ENCODE results near the gene SLC6A19. TPM values are rescaled to one million over a fixed set of nuclear protein-coding genes. Genes with fewer than 3 reads are reported as not detected.

The SLC6A19 gene
- total and polyA plus RNA-seq, 2 of the 13 experiments (the other 11 are each of a cell fraction or from before 2014, with no cell fraction given): 0.02 TPM; not detected in 1

- TF ChIP-seq, protein P1, sequence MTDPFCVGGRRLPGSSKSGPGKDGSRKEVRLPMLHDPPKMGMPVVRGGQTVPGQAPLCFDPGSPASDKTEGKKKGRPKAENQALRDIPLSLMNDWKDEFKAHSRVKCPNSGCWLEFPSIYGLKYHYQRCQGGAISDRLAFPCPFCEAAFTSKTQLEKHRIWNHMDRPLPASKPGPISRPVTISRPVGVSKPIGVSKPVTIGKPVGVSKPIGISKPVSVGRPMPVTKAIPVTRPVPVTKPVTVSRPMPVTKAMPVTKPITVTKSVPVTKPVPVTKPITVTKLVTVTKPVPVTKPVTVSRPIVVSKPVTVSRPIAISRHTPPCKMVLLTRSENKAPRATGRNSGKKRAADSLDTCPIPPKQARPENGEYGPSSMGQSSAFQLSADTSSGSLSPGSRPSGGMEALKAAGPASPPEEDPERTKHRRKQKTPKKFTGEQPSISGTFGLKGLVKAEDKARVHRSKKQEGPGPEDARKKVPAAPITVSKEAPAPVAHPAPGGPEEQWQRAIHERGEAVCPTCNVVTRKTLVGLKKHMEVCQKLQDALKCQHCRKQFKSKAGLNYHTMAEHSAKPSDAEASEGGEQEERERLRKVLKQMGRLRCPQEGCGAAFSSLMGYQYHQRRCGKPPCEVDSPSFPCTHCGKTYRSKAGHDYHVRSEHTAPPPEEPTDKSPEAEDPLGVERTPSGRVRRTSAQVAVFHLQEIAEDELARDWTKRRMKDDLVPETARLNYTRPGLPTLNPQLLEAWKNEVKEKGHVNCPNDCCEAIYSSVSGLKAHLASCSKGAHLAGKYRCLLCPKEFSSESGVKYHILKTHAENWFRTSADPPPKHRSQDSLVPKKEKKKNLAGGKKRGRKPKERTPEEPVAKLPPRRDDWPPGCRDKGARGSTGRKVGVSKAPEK (CRISPR knock-in tag; IDR thresholded peaks at IDR 0.05; ENCODE audit: borderline replicate concordance): 0 out of 2 replicates have a peak, but pooled peaks have one; percentile 37
- TF ChIP-seq BRCA1 (CRISPR knock-in tag; IDR thresholded peaks at IDR 0.05): no peak
- TF ChIP-seq ZNF350 (CRISPR knock-in tag; IDR thresholded peaks at IDR 0.05; ENCODE audit: borderline replicate concordance, low read depth): 0 out of 2 replicates have a peak, but pooled peaks have one; percentile 33
- TF ChIP-seq, protein P2, sequence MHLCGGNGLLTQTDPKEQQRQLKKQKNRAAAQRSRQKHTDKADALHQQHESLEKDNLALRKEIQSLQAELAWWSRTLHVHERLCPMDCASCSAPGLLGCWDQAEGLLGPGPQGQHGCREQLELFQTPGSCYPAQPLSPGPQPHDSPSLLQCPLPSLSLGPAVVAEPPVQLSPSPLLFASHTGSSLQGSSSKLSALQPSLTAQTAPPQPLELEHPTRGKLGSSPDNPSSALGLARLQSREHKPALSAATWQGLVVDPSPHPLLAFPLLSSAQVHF (CRISPR knock-in tag; IDR thresholded peaks at IDR 0.05): no peak
- peak; percentile 46; the same call in 1 of the 2 replicates for TF ChIP-seq KMT2A (CRISPR knock-in tag; IDR thresholded peaks at IDR 0.05)
- no peak for TF ChIP-seq NR2F2 (IDR thresholded peaks at IDR 0.05; ENCODE audit: borderline replicate concordance, low read depth)
- peak; percentile 81 for TF ChIP-seq PATZ1 (CRISPR knock-in tag; IDR thresholded peaks at IDR 0.05)
- TF ChIP-seq HNF4G (IDR thresholded peaks at IDR 0.05; ENCODE audit: borderline replicate concordance, low read depth, low read length): peak; percentile 51; the same call in 1 of the 2 replicates
- TF ChIP-seq HNF4G (CRISPR knock-in tag; IDR thresholded peaks at IDR 0.05; ENCODE audit: borderline replicate concordance, low read depth): no peak
- TF ChIP-seq MAFF (IDR thresholded peaks at IDR 0.05; ENCODE audit: low read depth, low read length): no peak
- 0 out of 2 replicates have a peak, but pooled peaks have one; percentile 32 for TF ChIP-seq ZNF841 (CRISPR knock-in tag; IDR thresholded peaks at IDR 0.05; ENCODE audit: borderline replicate concordance)
- TF ChIP-seq CCAR2 (optimal IDR thresholded peaks at IDR 0.05; ENCODE audit: low read depth, low read length): no peak
- TF ChIP-seq TBX2 (CRISPR knock-in tag; IDR thresholded peaks at IDR 0.05; ENCODE audit: borderline replicate concordance): peak; percentile 85
- peak; percentile 96 for TF ChIP-seq ZBED4 (CRISPR knock-in tag; IDR thresholded peaks at IDR 0.05; ENCODE audit: borderline replicate concordance)
- TF ChIP-seq NR2F6 (IDR thresholded peaks at IDR 0.05): no peak; the same call in 1 of the 2 replicates
- TF ChIP-seq NR2F6 (CRISPR knock-in tag; IDR thresholded peaks at IDR 0.05): peak; percentile 72
- no peak for TF ChIP-seq ZNF570 (CRISPR knock-in tag; IDR thresholded peaks at IDR 0.05; ENCODE audit: borderline replicate concordance)
- TF ChIP-seq ZFP90 (CRISPR knock-in tag; IDR thresholded peaks at IDR 0.05; ENCODE audit: borderline replicate concordance): no peak
These were observed 40.1 kb upstream of the SLC6A19 start (continued) for GRCh38 chr5:1161108-1161832.

Data from HepG2 (cell line).